ENCODE data around the gene RPS8. TPM values are rescaled to one million over a fixed set of nuclear protein-coding genes. Genes with fewer than 3 reads are reported as not detected.

RPS8 gene
- total and polyA plus RNA-seq, 2 of the 8 experiments (the other 6 are each of a cell fraction or from before 2014, with no cell fraction given) = 2,261 to 2,407 TPM

- H3K36me3 ChIP-seq (ENCODE audit: control insufficient read depth in 2 of 4, insufficient read depth in 4 of 4, low read length in 3 of 4) = no peaks in the 10 kb centered on the region
- peaks cover 7% of the 10 kb centered on the region for H3K23me2 ChIP-seq (ENCODE audit: low read depth, low read length)
- H4K8ac ChIP-seq (ENCODE audit: extremely low read depth, insufficient read depth, low read length) = no peak overlapping the region
- no peaks in the 10 kb centered on the region; a peak in 2 of 7 replicates for H3K27me3 ChIP-seq (replicated peaks in 1 of 4; ENCODE audit: control insufficient read depth in 3 of 4, extremely low read depth in 1 of 4, insufficient read depth in 3 of 4, low read length in 3 of 4)
- no peak overlapping the region for H3K4me3 ChIP-seq (ENCODE audit: extremely low read depth in 1 of 4, insufficient read depth in 2 of 4, low read depth in 3 of 4, low read length in 4 of 4)
- WGBS, 2 experiments (ENCODE audit: extremely low coverage in 1 of 2, insufficient coverage in 1 of 2, insufficient read length in 1 of 2, insufficient replicate concordance in 2 of 2, low coverage in 1 of 2, low lambda C conversion rate in 2 of 2, missing lambda C conversion rate in 1 of 2) = 83% methylated on average over 5 of the region's 6 CpGs; no CpG with 5 or more reads in 1 of the 2 experiments
- ChIA-PET CTCF (ENCODE audit: partially characterized antibody) (interaction anchor here (0.6 to 5.3 kb wide), 13 partner anchors 9 to 912 kb away, joined by 3 to 26 read pairs (median 9); partner anchors contain the start of genes DYNLT4 and PLK3), POLR2A (ENCODE audit: partially characterized antibody) (interaction anchor here (0.5 to 16.6 kb wide), 14 partner anchors 8 to 480 kb away, joined by 3 to 547 read pairs (median 70); partner anchors contain the start of genes BEST4, BTBD19, DYNLT4 and EIF2B3)
- H3K23ac ChIP-seq (ENCODE audit: insufficient read length) = no peak overlapping the region
- no peaks in the 10 kb centered on the region for H3K79me1 ChIP-seq (ENCODE audit: low read depth, low read length)
- no peak overlapping the region for H2BK5ac ChIP-seq (ENCODE audit: low read depth, low read length)
- no peak overlapping the region for H4K5ac ChIP-seq (ENCODE audit: insufficient read length, low read depth, low read length)
- H3K79me2 ChIP-seq (ENCODE audit: control insufficient read depth in 1 of 2, insufficient read depth in 2 of 2, low read length in 2 of 2) = no peaks in the 10 kb centered on the region
- no peak overlapping the region for H3K27ac ChIP-seq (ENCODE audit: low read depth, low read length)
- no peak overlapping the region for H3K4me2 ChIP-seq (ENCODE audit: insufficient read depth in 1 of 2, low read depth in 2 of 2, low read length in 2 of 2)
- H3K18ac ChIP-seq (ENCODE audit: extremely low read depth, low read length) = no peak overlapping the region
- no peaks in the 10 kb centered on the region for H4K20me1 ChIP-seq (replicated peaks in 1 of 2; ENCODE audit: control insufficient read depth in 1 of 2, insufficient read depth in 2 of 2, low read length in 2 of 2)
- no peak overlapping the region for H2AK5ac ChIP-seq (ENCODE audit: low read depth, low read length)
- H2BK20ac ChIP-seq (ENCODE audit: low read length) = no peak overlapping the region
- no peak overlapping the region for H2BK15ac ChIP-seq (ENCODE audit: low read length)
- H2BK120ac ChIP-seq (replicated peaks; ENCODE audit: low read depth, low read length) = no peak overlapping the region
- no peak overlapping the region; the same call in 1 of the 2 replicates for H2BK12ac ChIP-seq (ENCODE audit: low read depth, low read length)
- FAIRE-seq (no peak), DNase-seq (ENCODE audit: low read depth in 1 of 2, low spot score in 2 of 2) (no peak)
- H3K4ac ChIP-seq (replicated peaks; ENCODE audit: insufficient read length, low read depth, low read length) = no peak overlapping the region
- peaks cover 2 to 14% (median 5%) of the 10 kb centered on the region in 4 experiments for H3K4me1 ChIP-seq (replicated peaks in 1 of 4; ENCODE audit: control insufficient read depth in 3 of 4, insufficient read depth in 4 of 4, low read length in 3 of 4)
- no peak overlapping the region for H4K91ac ChIP-seq (replicated peaks; ENCODE audit: insufficient read length, low read length)
- no peaks in the 10 kb centered on the region for H3K9me3 ChIP-seq (ENCODE audit: insufficient read depth in 2 of 2, low read depth in 1 of 2, low read length in 1 of 2)
- no peak overlapping the region for H2AFZ ChIP-seq (ENCODE audit: low read length)
- H3K14ac ChIP-seq (ENCODE audit: insufficient read length) = no peak overlapping the region
- no peak overlapping the region for H3K56ac ChIP-seq (replicated peaks; ENCODE audit: insufficient read length, low read depth, low read length)
- no peak overlapping the region for H3K9ac ChIP-seq (replicated peaks in 1 of 4; ENCODE audit: extremely low read depth in 1 of 4, low read depth in 3 of 4, low read length in 3 of 4)
- TF ChIP-seq YY1 (IDR thresholded peaks at IDR 0.05; ENCODE audit: low read depth, low read length) (no peak), CHD1 (IDR thresholded peaks at IDR 0.05; ENCODE audit: low read depth, low read length) (no peak), EZH2 (IDR thresholded peaks at IDR 0.05; ENCODE audit: low read depth, low read length, severe bottlenecking) (no peak), HDAC2 (IDR thresholded peaks at IDR 0.05; ENCODE audit: borderline replicate concordance in 1 of 2, low read depth in 2 of 2, low read length in 2 of 2) (no peak), SIRT6 (IDR thresholded peaks at IDR 0.05; ENCODE audit: low read length) (no peak), TBP (IDR thresholded peaks at IDR 0.05; ENCODE audit: low read depth, low read length) (no peak), TCF12 (IDR thresholded peaks at IDR 0.05; ENCODE audit: low read depth, low read length) (no peak), CREB1 (IDR thresholded peaks at IDR 0.05) (no peak), BCL11A (IDR thresholded peaks at IDR 0.05; ENCODE audit: low read depth in 2 of 2, low read length in 2 of 2) (no peak), GABPA (IDR thresholded peaks at IDR 0.05; ENCODE audit: borderline replicate concordance, insufficient read depth, low read length) (no peak), NRF1 (IDR thresholded peaks at IDR 0.05; ENCODE audit: low read depth, low read length) (no peak), SP1 (IDR thresholded peaks at IDR 0.05; ENCODE audit: low read depth, low read length) (no peak), CBX8 (IDR thresholded peaks at IDR 0.05; ENCODE audit: borderline replicate concordance, low read depth, low read length) (no peak), SAP30 (IDR thresholded peaks at IDR 0.05; ENCODE audit: insufficient read depth, insufficient replicate concordance, low read length) (no peak)
Measured at GRCh38 chr1:44822131-44822701, 46.9 kb downstream of the RPS8 start.
